CD4-positive, alpha-beta T cell treated with Interleukin-12 subunit alpha and Interleukin-12 subunit beta, for 1 hour (primary cell): ENCODE results near the gene NECAB2.

Experiments used
- DNase-seq: peaks from one replicate; pipeline ENCODE4 v3.0.0-alpha.2; 2020

NECAB2 gene

GRCh38 chr16:84029297-84030047, 61.4 kb downstream of the NECAB2 start:
- no peak for DNase-seq

GRCh38 chr16:84031556-84031955, 63.5 kb downstream of the NECAB2 start:
- no peak for DNase-seq

- no peak for DNase-seq
Measured at GRCh38 chr16:84032458-84033178, 64.6 kb downstream of the NECAB2 start.

- no peak for DNase-seq
Measured at GRCh38 chr16:84033251-84034195, 65.5 kb downstream of the NECAB2 start.

- DNase-seq = no peak
Measured at GRCh38 chr16:84034516-84034915, 66.5 kb downstream of the NECAB2 start.

GRCh38 chr16:84036131-84036530, 68.1 kb downstream of the NECAB2 start:
- DNase-seq = no peak

- DNase-seq = no peak
Measured at GRCh38 chr16:84036982-84037425, 69.0 kb downstream of the NECAB2 start.

GRCh38 chr16:84038469-84038868, 70.4 kb downstream of the NECAB2 start:
- no peak for DNase-seq

- no peak for DNase-seq
Measured at GRCh38 chr16:84039696-84040095, 71.7 kb downstream of the NECAB2 start.

GRCh38 chr16:84040226-84040822, 72.3 kb downstream of the NECAB2 start:
- DNase-seq = no peak

- DNase-seq = no peak
Measured at GRCh38 chr16:84040823-84041820, 73.1 kb downstream of the NECAB2 start.

- no peak for DNase-seq
Measured at GRCh38 chr16:84041881-84042280, 73.8 kb downstream of the NECAB2 start.

GRCh38 chr16:84042308-84042878, 74.3 kb downstream of the NECAB2 start, which contains the start of gene SLC38A8:
TSS of gene SLC38A8 (minus strand) at chr16:84042795. CDS start at chr16:84042157, 638 bp downstream.
- no peak for DNase-seq

- no peak for DNase-seq
Measured at GRCh38 chr16:84042879-84043485, 74.9 kb downstream of the NECAB2 start.

- no peak for DNase-seq
Measured at GRCh38 chr16:84043486-84044117, 75.6 kb downstream of the NECAB2 start.

GRCh38 chr16:84044118-84044488, 76.1 kb downstream of the NECAB2 start:
- DNase-seq = no peak

- no peak for DNase-seq
Measured at GRCh38 chr16:84045001-84045817, 77.2 kb downstream of the NECAB2 start.

- DNase-seq = no peak
Measured at GRCh38 chr16:84045818-84046470, 77.9 kb downstream of the NECAB2 start.

GRCh38 chr16:84047206-84047605, 79.2 kb downstream of the NECAB2 start:
- no peak for DNase-seq
